GM23338 (cell line): Measurements from ENCODE around the gene ST6GALNAC3. TPM values are rescaled to one million over a fixed set of nuclear protein-coding genes. Genes with fewer than 3 reads are reported as not detected.

Source experiments
- ATAC-seq: fragments of 200-7000 bp; cut with Tn5 transposase; 3 replicates; pipeline ENCODE4 v1.9.1; 2020
- DNase-seq: peaks from one replicate; pipeline ENCODE4 v3.0.0-alpha.2; 2015; ENCODE audit warnings: low spot score
- H2AFZ ChIP-seq: fragments of 200-600 bp; sonication (generic); 2 replicates; pipeline ENCODE4 v1.8.0; 2016; ENCODE audit warnings: antibody characterized with exemption, mild to moderate bottlenecking, moderate library complexity
- H3F3A ChIP-seq: fragments of 200-600 bp; sonication (generic); replicated peaks from 2 replicates; pipeline ENCODE4 v1.8.0; 2017; ENCODE audit warnings: antibody characterized with exemption, mixed run types, low read depth
- H3K27ac ChIP-seq: fragments of 200-600 bp; sonication (generic); 2 replicates; pipeline ENCODE4 v1.6.1; 2016; ENCODE audit warnings: low read depth
- H3K27me3 ChIP-seq: fragments of 200-600 bp; sonication (generic); 2 replicates; pipeline ENCODE4 v1.8.0; 2016; ENCODE audit warnings: mild to moderate bottlenecking, mixed run types, moderate library complexity; ENCODE audit not compliant: insufficient read depth
- H3K36me3 ChIP-seq: fragments of 200-600 bp; sonication (generic); 2 replicates; pipeline ENCODE4 v1.8.0; 2016; ENCODE audit warnings: mild to moderate bottlenecking; ENCODE audit not compliant: insufficient read depth
- H3K4me1 ChIP-seq: fragments of 200-600 bp; sonication (generic); 2 replicates; pipeline ENCODE4 v1.8.0; 2016; ENCODE audit warnings: mild to moderate bottlenecking, moderate library complexity; ENCODE audit not compliant: insufficient read depth
- H3K4me2 ChIP-seq: fragments of 200-600 bp; sonication (generic); 2 replicates; pipeline ENCODE4 v1.7.1; 2017; ENCODE audit warnings: mixed run types
- H3K4me3 ChIP-seq: fragments of 200-600 bp; sonication (generic); 2 replicates; pipeline ENCODE4 v1.6.1; 2016; ENCODE audit warnings: mixed run types
- H3K79me2 ChIP-seq: fragments of 200-600 bp; sonication (generic); replicated peaks from 2 replicates; pipeline ENCODE4 v1.8.0; 2017; ENCODE audit warnings: mild to moderate bottlenecking; ENCODE audit not compliant: insufficient read depth
- H3K9me2 ChIP-seq: fragments of 200-600 bp; sonication (generic); 2 replicates; pipeline ENCODE4 v1.8.0; 2017; ENCODE audit not compliant: insufficient read depth
- H4K20me1 ChIP-seq: fragments of 200-600 bp; sonication (generic); replicated peaks from 2 replicates; pipeline ENCODE4 v1.8.0; 2017; ENCODE audit warnings: mild to moderate bottlenecking; ENCODE audit not compliant: insufficient read depth
- H3K27ac Mint-ChIP-seq: 2 replicates; pipeline ENCODE4 v1.8.0; 2020; ENCODE audit warnings: inconsistent platforms, mild to moderate bottlenecking, moderate library complexity, mixed read lengths
- H3K27me3 Mint-ChIP-seq: 3 replicates; pipeline ENCODE4 v1.8.0; 2022; ENCODE audit warnings: low read depth, mild to moderate bottlenecking, moderate library complexity, mixed read lengths, inconsistent platforms; ENCODE audit not compliant: insufficient read depth, poor library complexity
- H3K36me3 Mint-ChIP-seq: 3 replicates; pipeline ENCODE4 v1.8.0; 2021; ENCODE audit warnings: low read depth, mild to moderate bottlenecking, inconsistent platforms, moderate library complexity, mixed read lengths
- H3K4me1 Mint-ChIP-seq: 3 replicates; pipeline ENCODE4 v1.8.0; 2020; ENCODE audit warnings: mild to moderate bottlenecking, inconsistent platforms, mixed read lengths
- H3K4me3 Mint-ChIP-seq: 3 replicates; pipeline ENCODE4 v1.8.0; 2021; ENCODE audit warnings: moderate library complexity, mild to moderate bottlenecking, inconsistent platforms, mixed read lengths
- H3K9me3 Mint-ChIP-seq: 3 replicates; pipeline ENCODE4 v1.8.0; 2020; ENCODE audit warnings: moderate library complexity, mild to moderate bottlenecking, inconsistent platforms, mixed read lengths
- CREB1 ChIP-seq: fragments of 250-450 bp; sonication (Bioruptor Pico); IDR thresholded peaks from 2 replicates; pipeline ENCODE4 v1.5.0; 2020; ENCODE audit warnings: low read depth, mild to moderate bottlenecking, moderate library complexity
- EZH2 ChIP-seq: fragments of 200-600 bp; sonication (generic); IDR thresholded peaks from one replicate; pipeline ENCODE4 v1.8.0; 2017; ENCODE audit warnings: antibody characterized with exemption, mild to moderate bottlenecking, low read depth; ENCODE audit not compliant: unreplicated experiment
- EZH2phosphoT487 ChIP-seq: fragments of 200-600 bp; sonication (generic); IDR thresholded peaks from one replicate; pipeline ENCODE4 v1.8.1; 2018; ENCODE audit warnings: antibody characterized with exemption; ENCODE audit not compliant: unreplicated experiment
- JUNB ChIP-seq: IDR thresholded peaks from one replicate; pipeline ENCODE4 v1.6.1; 2016; ENCODE audit warnings: antibody characterized with exemption; ENCODE audit not compliant: unreplicated experiment
- NANOG ChIP-seq: IDR thresholded peaks from 2 replicates; pipeline ENCODE4 v1.6.1; 2016; ENCODE audit warnings: antibody characterized with exemption, borderline replicate concordance
- POLR2AphosphoS5 ChIP-seq: IDR thresholded peaks from 2 replicates; pipeline ENCODE4 v1.6.1; 2016; ENCODE audit warnings: antibody characterized with exemption, low read depth
- REST ChIP-seq: IDR thresholded peaks from one replicate; pipeline ENCODE4 v1.6.1; 2018; ENCODE audit warnings: antibody characterized with exemption; ENCODE audit not compliant: unreplicated experiment
- STAT1 ChIP-seq: IDR thresholded peaks from one replicate; pipeline ENCODE4 v1.6.1; 2016; ENCODE audit warnings: antibody characterized with exemption; ENCODE audit not compliant: unreplicated experiment
- ZNF114 ChIP-seq: fragments of 250-450 bp; sonication (Bioruptor Pico); IDR thresholded peaks from 2 replicates; pipeline ENCODE4 v1.5.0; 2020; ENCODE audit warnings: mild to moderate bottlenecking, moderate library complexity
- ZNF331 ChIP-seq: fragments of 250-450 bp; sonication (Bioruptor Pico); IDR thresholded peaks from 2 replicates; pipeline ENCODE4 v1.5.0; 2020; ENCODE audit warnings: low read depth, mild to moderate bottlenecking, moderate library complexity
- ZNF462 ChIP-seq: fragments of 250-450 bp; sonication (Bioruptor Pico); IDR thresholded peaks from 2 replicates; pipeline ENCODE4 v1.5.0; 2020; ENCODE audit warnings: mild to moderate bottlenecking, moderate library complexity
- polyA plus RNA-seq: library from polyadenylated mRNA; unstranded; fragments of >200 nt; fragmentation: Nextera tagmentation; extraction: Ambion mirVana; gene quantifications from 2 replicates; pipeline ENCODE4 v1.2.1, GENCODE V29; 2016
- total RNA-seq: library from RNA; depleted of rRNA; stranded (reverse); fragments of >200 nt; shearing (Covaris generic); gene quantifications from 2 replicates; pipeline ENCODE4 v1.2.3, GENCODE V29; 2014
- TF ChIP-seq, protein P1 (sequence below): IDR thresholded peaks from 2 replicates; pipeline ENCODE4 v1.6.1; 2016; ENCODE audit warnings: antibody characterized with exemption
- TF ChIP-seq, protein P2 (sequence below), 2 experiments: fragments of 200-600 bp in 1 of 2; sonication (generic) in 1 of 2; conservative IDR thresholded peaks; 2 replicates each; pipeline versions ENCODE4 v1.5.1 to v1.6.1; 2016 to 2017; ENCODE audit warnings: antibody characterized with exemption in 2 of 2, low read depth in 2 of 2, mild to moderate bottlenecking in 2 of 2, moderate library complexity in 1 of 2

ST6GALNAC3 gene
- total and polyA plus RNA-seq, 2 experiments from 2014 or later: 4.7 to 11.6 TPM

- Mint-ChIP-seq H3K27ac (no peak overlapping the region), H3K36me3 (no peaks in the 10 kb centered on the region), H3K4me3 (no peak overlapping the region), H3K4me1 (peaks cover 20% of the 10 kb centered on the region), H3K9me3 (no peaks in the 10 kb centered on the region), H3K27me3 (peaks cover 3% of the 10 kb centered on the region)
- Histone ChIP-seq H3K4me3 (no peak overlapping the region), H3K9me2 (no peaks in the 10 kb centered on the region), H3K4me1 (peaks cover 3% of the 10 kb centered on the region; the same call in 1 of the 2 replicates), H3K36me3 (no peaks in the 10 kb centered on the region), H3F3A (no peaks in the 10 kb centered on the region), H3K27me3 (no peaks in the 10 kb centered on the region), H2AFZ (no peak overlapping the region), H3K79me2 (no peaks in the 10 kb centered on the region), H3K4me2 (no peak overlapping the region), H4K20me1 (no peaks in the 10 kb centered on the region), H3K27ac (no peak overlapping the region)
- ATAC-seq (no peak), DNase-seq (no peak)
- TF ChIP-seq POLR2AphosphoS5 (no peak), EZH2 (no peak), REST (no peak), ZNF114 (CRISPR knock-in tag) (no peak), ZNF462 (CRISPR knock-in tag) (no peak), ZNF331 (CRISPR knock-in tag) (no peak), STAT1 (no peak), JUNB (no peak), CREB1 (CRISPR knock-in tag) (no peak), NANOG (no peak), EZH2phosphoT487 (no peak)
- TF ChIP-seq, protein P1, sequence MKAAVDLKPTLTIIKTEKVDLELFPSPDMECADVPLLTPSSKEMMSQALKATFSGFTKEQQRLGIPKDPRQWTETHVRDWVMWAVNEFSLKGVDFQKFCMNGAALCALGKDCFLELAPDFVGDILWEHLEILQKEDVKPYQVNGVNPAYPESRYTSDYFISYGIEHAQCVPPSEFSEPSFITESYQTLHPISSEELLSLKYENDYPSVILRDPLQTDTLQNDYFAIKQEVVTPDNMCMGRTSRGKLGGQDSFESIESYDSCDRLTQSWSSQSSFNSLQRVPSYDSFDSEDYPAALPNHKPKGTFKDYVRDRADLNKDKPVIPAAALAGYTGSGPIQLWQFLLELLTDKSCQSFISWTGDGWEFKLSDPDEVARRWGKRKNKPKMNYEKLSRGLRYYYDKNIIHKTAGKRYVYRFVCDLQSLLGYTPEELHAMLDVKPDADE: no peak
- TF ChIP-seq, protein P2, sequence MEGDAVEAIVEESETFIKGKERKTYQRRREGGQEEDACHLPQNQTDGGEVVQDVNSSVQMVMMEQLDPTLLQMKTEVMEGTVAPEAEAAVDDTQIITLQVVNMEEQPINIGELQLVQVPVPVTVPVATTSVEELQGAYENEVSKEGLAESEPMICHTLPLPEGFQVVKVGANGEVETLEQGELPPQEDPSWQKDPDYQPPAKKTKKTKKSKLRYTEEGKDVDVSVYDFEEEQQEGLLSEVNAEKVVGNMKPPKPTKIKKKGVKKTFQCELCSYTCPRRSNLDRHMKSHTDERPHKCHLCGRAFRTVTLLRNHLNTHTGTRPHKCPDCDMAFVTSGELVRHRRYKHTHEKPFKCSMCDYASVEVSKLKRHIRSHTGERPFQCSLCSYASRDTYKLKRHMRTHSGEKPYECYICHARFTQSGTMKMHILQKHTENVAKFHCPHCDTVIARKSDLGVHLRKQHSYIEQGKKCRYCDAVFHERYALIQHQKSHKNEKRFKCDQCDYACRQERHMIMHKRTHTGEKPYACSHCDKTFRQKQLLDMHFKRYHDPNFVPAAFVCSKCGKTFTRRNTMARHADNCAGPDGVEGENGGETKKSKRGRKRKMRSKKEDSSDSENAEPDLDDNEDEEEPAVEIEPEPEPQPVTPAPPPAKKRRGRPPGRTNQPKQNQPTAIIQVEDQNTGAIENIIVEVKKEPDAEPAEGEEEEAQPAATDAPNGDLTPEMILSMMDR (conservative IDR thresholded peaks at IDR 0.05; ENCODE audit: low read depth in 2 of 2): no peak
Observed at GRCh38 chr1:76546354-76546933, 471.9 kb downstream of the ST6GALNAC3 start.
